GM08714 (cell line): ENCODE data around the gene SUN1.
"Not testable (repeated sequence)": the region's sequence is repeated elsewhere in the genome, so short reads cannot be mapped to it uniquely, and the experiment has no call there.

Source experiments
- H3K4me3 ChIP-seq: fragments of 200-500 bp; sonication (Bioruptor generic); 2 replicates; pipeline ENCODE4 v1.5.1; 2014; ENCODE audit warnings: mild to moderate bottlenecking, low read length, inconsistent platforms
- ZNF274 ChIP-seq: IDR thresholded peaks from 2 replicates; pipeline ENCODE4 v1.6.1; 2012; ENCODE audit warnings: mild to moderate bottlenecking, low read depth, low read length

SUN1 gene

GRCh38 chr7:835485-836401 lies 3.5 kb downstream of the SUN1 start:
- no peak overlapping the region for H3K4me3 ChIP-seq
- no peak for TF ChIP-seq ZNF274

DNA sequence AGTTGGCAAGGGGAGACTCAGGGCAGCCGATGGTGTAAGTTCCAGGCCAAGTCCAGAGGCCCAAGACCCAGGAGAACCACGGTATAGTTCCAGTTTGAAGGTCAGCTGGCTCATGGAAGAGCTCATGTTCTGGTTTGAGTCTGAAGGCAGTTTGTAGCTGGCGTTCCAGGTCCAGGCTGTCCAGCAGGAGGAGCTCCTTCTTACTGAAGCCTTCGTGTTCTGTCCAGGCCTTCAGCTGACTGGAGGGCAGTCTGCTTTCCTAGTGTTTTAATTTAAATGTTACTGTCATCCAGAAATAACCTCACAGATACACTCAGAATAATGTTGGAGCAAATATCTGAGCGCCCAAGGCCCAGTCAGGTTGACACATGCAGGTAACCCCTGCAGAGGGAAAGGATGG lies 4.2 kb downstream of the SUN1 start:
- no peak overlapping the region for H3K4me3 ChIP-seq
- TF ChIP-seq ZNF274, result no peak

- TF ChIP-seq ZNF274, result no peak
- H3K4me3 ChIP-seq, result no peak overlapping the region
Measured at GRCh38 chr7:837001-837400, 4.7 kb downstream of the SUN1 start.

GRCh38 chr7:840001-840600 lies 7.8 kb downstream of the SUN1 start:
- TF ChIP-seq ZNF274, result no peak
- no peak overlapping the region for H3K4me3 ChIP-seq

GRCh38 chr7:841943-842342 lies 9.7 kb downstream of the SUN1 start:
- no peak for TF ChIP-seq ZNF274

DNA sequence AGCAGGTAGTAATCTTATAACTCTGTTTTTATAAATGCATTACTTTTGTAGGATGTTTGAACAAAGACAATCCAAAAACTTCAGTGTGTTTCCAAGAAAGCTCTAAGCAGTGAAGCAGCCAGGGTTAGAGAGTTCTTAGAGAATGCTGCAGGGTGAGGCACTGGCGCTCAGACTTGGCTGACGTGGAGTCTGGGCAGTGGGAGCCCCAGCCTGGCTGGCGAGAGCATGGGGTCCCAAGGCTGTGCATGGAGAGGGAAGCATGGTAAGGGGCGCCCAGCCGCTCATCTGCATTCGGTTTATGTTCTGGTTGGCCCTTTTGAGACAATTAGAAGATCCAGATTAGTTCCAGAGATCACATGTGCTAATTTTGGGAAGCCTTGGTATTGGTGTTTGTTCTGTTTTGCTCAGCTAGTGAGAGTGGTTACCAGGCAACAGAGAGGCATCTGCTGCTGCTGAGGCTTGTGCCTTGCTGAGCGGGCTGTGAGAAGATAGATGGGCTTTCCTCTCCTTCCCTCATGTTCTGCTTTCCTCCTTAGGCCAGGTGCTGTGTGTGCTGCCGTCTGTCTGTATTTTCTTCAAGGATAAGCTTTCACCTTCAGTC lies 10.3 kb downstream of the SUN1 start:
- TF ChIP-seq ZNF274, result no peak
- no peak overlapping the region for H3K4me3 ChIP-seq

More at GRCh38 chr7:841943-842342, 9.7 kb downstream of the SUN1 start:
- no peak overlapping the region for H3K4me3 ChIP-seq

- no peak for TF ChIP-seq ZNF274
- H3K4me3 ChIP-seq, result no peak overlapping the region
Measured at GRCh38 chr7:843230-843629, 11.0 kb downstream of the SUN1 start.

DNA sequence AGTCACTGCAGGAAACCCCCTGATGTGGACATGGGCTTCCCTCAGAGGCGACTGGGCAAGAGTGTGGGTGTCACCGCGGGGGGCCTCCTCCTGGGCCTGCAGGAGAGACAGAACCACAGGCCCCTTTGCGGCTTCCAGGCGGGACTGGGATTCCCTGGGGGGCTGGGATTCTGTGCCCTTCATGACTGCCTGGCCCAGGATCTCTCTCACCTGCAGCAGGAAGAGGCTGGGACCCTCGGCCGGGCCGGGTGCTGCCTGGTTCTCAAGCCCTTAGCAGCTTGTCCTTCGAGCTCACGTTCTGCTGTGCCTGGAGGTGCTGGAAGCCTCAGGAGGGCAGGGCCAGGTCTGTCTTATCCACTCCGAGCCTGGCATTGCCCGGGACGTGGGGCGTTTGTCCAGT lies 11.8 kb downstream of the SUN1 start:
- no peak overlapping the region for H3K4me3 ChIP-seq
- TF ChIP-seq ZNF274, result no peak

DNA sequence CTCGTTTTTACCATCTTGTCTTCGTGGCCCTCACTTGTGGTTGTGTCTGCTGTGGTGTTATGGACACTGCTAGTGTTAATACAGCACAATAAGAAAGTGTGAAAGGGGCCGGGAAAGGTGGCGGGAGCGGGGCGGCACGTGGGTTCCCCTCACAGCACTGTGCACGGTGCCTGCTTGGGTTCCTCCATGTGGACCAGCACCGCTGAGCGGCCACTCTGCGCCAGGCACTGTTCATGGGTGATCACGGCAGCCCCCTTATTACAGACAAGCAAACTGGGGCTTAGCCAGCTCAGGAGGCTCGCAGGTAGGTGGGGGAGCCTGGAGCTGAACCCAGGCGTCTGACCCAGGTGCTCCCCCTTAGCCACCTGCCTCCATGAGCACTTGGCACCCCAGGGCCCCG lies 12.2 kb downstream of the SUN1 start:
- no peak overlapping the region for H3K4me3 ChIP-seq
- no peak for TF ChIP-seq ZNF274

DNA sequence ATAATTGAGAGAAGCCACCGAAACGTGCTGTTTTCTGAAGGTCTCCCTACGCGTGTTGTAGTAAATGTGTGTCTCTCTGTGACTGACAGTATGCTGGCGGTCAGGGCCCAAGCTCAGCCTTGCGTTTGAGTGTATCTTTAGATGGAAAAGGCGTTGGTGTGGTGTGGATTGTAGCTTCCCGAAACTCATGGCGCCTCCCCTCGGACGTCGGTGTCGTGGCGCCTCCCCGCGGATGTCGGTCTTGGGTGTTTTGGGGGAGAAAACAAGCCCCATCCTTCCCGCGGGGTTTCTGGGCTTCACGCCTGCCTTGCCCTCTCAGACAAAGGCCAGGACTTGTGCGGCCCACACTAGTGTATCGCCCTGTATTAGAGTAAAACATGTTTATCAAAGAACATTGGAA lies 12.8 kb downstream of the SUN1 start:
- no peak for TF ChIP-seq ZNF274
- no peak overlapping the region for H3K4me3 ChIP-seq

DNA sequence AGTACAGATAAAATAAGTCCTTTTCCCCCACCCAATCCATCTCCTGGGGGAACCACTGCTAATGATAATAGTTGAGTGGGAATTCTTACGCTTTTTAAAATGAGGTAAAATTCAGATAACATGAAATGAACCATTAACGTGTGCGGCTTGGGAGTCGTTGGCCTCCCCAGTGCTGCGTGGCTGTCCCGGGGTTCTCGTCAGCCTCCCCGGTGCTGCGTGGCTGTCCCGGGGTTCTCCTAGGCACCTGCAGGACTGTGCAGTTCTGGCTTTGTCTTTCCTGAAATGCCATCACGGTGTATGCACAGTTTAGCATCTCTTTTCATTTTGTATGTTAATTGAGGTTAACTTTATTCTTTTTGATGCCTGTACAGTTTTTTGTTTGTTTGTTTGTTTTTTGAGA lies 13.5 kb downstream of the SUN1 start:
- no peak overlapping the region for H3K4me3 ChIP-seq
- no peak for TF ChIP-seq ZNF274

DNA sequence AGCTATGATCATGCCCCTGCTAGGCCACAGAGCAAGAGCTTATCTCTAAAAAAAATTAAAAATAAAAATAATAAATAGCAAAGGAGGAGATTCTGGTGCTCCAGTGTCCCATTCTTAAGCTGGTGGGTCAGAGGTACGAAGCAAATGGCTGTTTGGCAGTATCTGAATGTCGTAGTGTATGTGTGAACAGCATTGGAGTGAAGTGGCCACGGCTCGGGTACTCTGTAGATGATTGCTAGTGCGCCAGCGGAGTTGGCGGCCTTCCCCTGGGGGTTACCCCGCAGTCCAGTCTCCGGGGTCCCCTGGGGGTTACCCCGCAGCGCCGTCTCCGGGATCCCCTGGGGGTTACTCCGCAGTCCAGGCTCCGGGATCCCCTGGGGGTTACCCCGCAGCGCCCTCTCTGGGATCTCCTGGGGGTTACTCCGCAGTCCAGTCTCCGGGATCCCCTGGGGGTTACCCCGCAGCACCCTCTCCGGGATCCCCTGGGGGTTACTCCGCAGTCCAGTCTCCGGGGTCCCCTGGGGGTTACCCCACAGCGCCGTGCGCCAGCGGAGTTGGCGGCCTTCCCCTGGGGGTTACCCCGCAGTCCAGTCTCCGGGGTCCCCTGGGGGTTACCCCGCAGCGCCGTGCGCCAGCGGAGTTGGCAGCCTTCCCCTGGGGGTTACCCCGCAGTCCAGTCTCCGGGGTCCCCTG lies 14.8 kb downstream of the SUN1 start:
- H3K4me3 ChIP-seq, result not testable (repeated sequence)

DNA sequence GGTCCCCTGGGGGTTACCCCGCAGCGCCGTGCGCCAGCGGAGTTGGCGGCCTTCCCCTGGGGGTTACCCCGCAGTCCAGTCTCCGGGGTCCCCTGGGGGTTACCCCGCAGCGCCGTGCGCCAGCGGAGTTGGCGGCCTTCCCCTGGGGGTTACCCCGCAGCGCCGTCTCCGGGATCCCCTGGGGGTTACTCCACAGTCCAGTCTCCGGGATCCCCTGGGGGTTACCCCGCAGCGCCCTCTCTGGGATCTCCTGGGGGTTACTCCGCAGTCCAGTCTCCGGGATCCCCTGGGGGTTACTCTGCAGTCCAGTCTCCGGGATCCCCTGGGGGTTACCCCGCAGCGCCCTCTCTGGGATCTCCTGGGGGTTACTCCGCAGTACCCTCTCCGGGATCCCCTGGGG lies 15.5 kb downstream of the SUN1 start:
- H3K4me3 ChIP-seq, result not testable (repeated sequence)

DNA sequence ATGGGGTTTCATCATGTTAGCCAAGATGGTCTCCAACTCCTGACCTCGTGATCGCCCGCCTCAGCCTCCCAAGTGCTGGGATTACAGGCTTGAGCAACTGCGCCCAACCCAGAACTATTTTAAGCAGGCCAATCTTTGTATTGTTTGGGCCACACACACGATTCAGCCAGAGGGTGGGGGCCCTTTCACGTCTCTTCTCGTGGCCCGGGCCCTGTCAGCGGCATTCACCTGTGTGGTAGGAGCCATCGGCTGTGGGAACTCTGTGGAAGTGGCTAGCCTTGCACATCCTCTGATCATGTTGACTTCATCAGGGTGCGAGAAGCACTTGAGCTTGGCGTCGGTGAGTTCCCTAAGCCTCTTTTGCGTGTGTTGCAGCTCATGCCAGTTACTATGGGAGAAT lies 16.9 kb downstream of the SUN1 start:
- TF ChIP-seq ZNF274, result no peak

DNA sequence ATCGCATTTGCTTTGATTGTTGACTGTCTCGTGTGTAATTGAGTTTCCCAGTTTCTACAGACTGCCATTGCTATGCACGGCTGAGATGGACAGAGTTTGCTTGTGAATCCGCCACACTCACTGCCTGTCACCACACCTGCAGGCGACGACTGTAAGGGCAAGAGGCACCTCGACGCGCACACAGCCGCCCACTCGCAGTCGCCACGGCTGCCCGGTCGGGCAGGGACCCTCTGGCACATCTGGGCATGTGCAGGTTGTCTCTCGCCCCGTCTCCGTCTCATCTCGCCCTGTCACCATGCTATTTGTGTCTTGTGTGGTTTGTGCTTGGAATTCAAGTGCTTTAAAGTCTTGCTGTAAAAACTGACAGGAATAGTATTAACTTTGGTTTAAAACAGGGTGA lies 17.5 kb downstream of the SUN1 start:
- H3K4me3 ChIP-seq, result no peak overlapping the region
- no peak for TF ChIP-seq ZNF274

More for the DNA sequence above, 16.9 kb downstream of the SUN1 start:
- no peak overlapping the region for H3K4me3 ChIP-seq
